K562 (cell line): ENCODE results near the gene ZCCHC17. TPM values are rescaled to one million over a fixed set of nuclear protein-coding genes. Genes with fewer than 3 reads are reported as not detected.

Experiments used
- ATAC-seq: fragments of 200-7000 bp; cut with Tn5 transposase; 3 replicates; pipeline ENCODE4 v1.9.1; 2020; ENCODE audit warnings: moderate library complexity
- BruUV-seq: library from RNA; stranded (reverse); fragments of 400-500 nt; replicated peaks from 2 replicates; lab custom pipeline; 2021; lab: Mats Ljungman, UMichigan
- CTCF ChIA-PET: fragments of 300-600 bp; formaldehyde crosslinking; extraction: SDS; loops from one replicate; lab custom pipeline; 2021; ENCODE audit warnings: low intra/inter-chr PET ratio; lab: Yijun Ruan, JAX
- POLR2A ChIA-PET: fragments of 300-600, 350-650 bp; sonication (Branson Sonifier 250); formaldehyde crosslinking; extraction: SDS; loops from one replicate; lab custom pipeline; 2021; ENCODE audit warnings: antibody characterized with exemption, inconsistent platforms; lab: Yijun Ruan, JAX
- DNase-seq, 4 experiments: peaks; one replicate each; pipeline versions ENCODE4 v3.0.0 to v3.0.0-alpha.2; 2011 to 2018; ENCODE audit warnings: low spot score in 3 of 4, mixed read lengths in 3 of 4; ENCODE audit errors: extremely low read depth in 1 of 4
- FAIRE-seq: peaks from 2 replicates; lab custom pipeline; 2011; peaks lifted over from hg19 to GRCh38; lab: Jason Lieb, UNC
- H2AFZ ChIP-seq: 2 replicates; pipeline ENCODE4 v1.6.0; 2011; ENCODE audit warnings: low read depth, low read length, control low read depth, inconsistent platforms
- H3K27ac ChIP-seq: fragments of 200-600 bp; 3 replicates; pipeline ENCODE4 v1.8.0; 2011; ENCODE audit warnings: low read depth, mild to moderate bottlenecking, control low read depth, inconsistent platforms, low read length, moderate library complexity, mixed read lengths; ENCODE audit errors: extremely low read depth
- H3K27me3 ChIP-seq, 2 experiments: fragments of 300-600 bp in 1 of 2; 2 replicates in 1 of 2; 3 replicates in 1 of 2; pipeline versions ENCODE4 v1.6.0 to v1.8.0; 2011; ENCODE audit warnings: inconsistent platforms in 2 of 2, low read length in 2 of 2, mild to moderate bottlenecking in 1 of 2, mixed read lengths in 1 of 2, moderate library complexity in 1 of 2; ENCODE audit not compliant: control insufficient read depth in 2 of 2, insufficient read depth in 2 of 2
- H3K36me3 ChIP-seq: fragments of 300-600 bp; 3 replicates; pipeline ENCODE4 v1.8.0; 2011; ENCODE audit warnings: mild to moderate bottlenecking, low read length, inconsistent platforms; ENCODE audit not compliant: control insufficient read depth, insufficient read depth
- H3K4me1 ChIP-seq, 2 experiments: fragments of 200-600 bp in 1 of 2; replicated peaks in 1 of 2; 2 replicates in 1 of 2; 3 replicates in 1 of 2; pipeline versions ENCODE4 v1.5.1 to v1.8.0; 2011; ENCODE audit warnings: inconsistent platforms in 2 of 2, low read length in 2 of 2, mild to moderate bottlenecking in 1 of 2, mixed read lengths in 1 of 2, moderate library complexity in 1 of 2; ENCODE audit not compliant: control insufficient read depth in 2 of 2, insufficient read depth in 2 of 2
- H3K4me2 ChIP-seq: 2 replicates; pipeline ENCODE4 v1.6.1; 2011; ENCODE audit warnings: low read length, control low read depth, inconsistent platforms, mixed read lengths; ENCODE audit not compliant: insufficient read depth
- H3K4me3 ChIP-seq: fragments of 200-600 bp; sonication (generic), shearing (Covaris generic); 2 replicates; pipeline ENCODE4 v1.5.1; 2016; ENCODE audit warnings: control low read depth, inconsistent platforms
- H3K79me2 ChIP-seq: fragments of 200-600 bp; 3 replicates; pipeline ENCODE4 v1.8.0; 2011; ENCODE audit warnings: low read length, inconsistent platforms; ENCODE audit not compliant: control insufficient read depth, insufficient read depth
- H3K9ac ChIP-seq, 2 experiments: 2 replicates each; pipeline versions ENCODE4 v1.6.0 to v1.6.1; 2011; ENCODE audit warnings: low read depth in 2 of 2, low read length in 2 of 2, control low read depth in 1 of 2, inconsistent platforms in 1 of 2, mild to moderate bottlenecking in 1 of 2, mixed read lengths in 1 of 2; ENCODE audit not compliant: insufficient read depth in 1 of 2
- H3K9me1 ChIP-seq: one replicate; pipeline ENCODE4 v1.6.0; 2011; ENCODE audit warnings: inconsistent platforms, mild to moderate bottlenecking, low read length, moderate library complexity; ENCODE audit not compliant: control insufficient read depth, insufficient read depth
- H3K9me3 ChIP-seq: replicated peaks from 2 replicates; pipeline ENCODE4 v1.5.1; 2011; ENCODE audit warnings: low read depth, low read length, inconsistent platforms; ENCODE audit not compliant: control insufficient read depth, insufficient read depth
- H4K20me1 ChIP-seq: replicated peaks from 2 replicates; pipeline ENCODE4 v1.6.1; 2011; ENCODE audit warnings: low read length, inconsistent platforms, mixed read lengths; ENCODE audit not compliant: control insufficient read depth, insufficient read depth
- ATF3 ChIP-seq, 2 experiments: fragments of 450-650 bp in 1 of 2; sonication (generic) in 1 of 2; formaldehyde crosslinking in 1 of 2; IDR thresholded peaks in 1 of 2; conservative IDR thresholded peaks in 1 of 2; 2 replicates each; pipeline versions ENCODE4 v1.6.1 to v1.8.1; 2016 to 2023; ENCODE audit warnings: mild to moderate bottlenecking in 2 of 2, moderate library complexity in 2 of 2, inconsistent platforms in 1 of 2, missing genetic modification reagents in 1 of 2
- FOSL1 ChIP-seq: fragments of 200-800 bp; sonication (Bioruptor generic); conservative IDR thresholded peaks from 2 replicates; pipeline ENCODE4 v1.6.1; 2016; ENCODE audit warnings: missing genetic modification characterization, missing compliant biosample characterization
- JUND ChIP-seq, 2 experiments: IDR thresholded peaks; 2 replicates in 1 of 2; 3 replicates in 1 of 2; pipeline ENCODE4 v1.6.1; 2011; ENCODE audit warnings: borderline replicate concordance in 2 of 2, low read depth in 2 of 2, low read length in 2 of 2, improper control_type of control experiment in 1 of 2, missing biosample characterization in 1 of 2, missing genetic modification characterization in 1 of 2, missing genetic modification reagents in 1 of 2
- MEIS2 ChIP-seq: fragments of 450-650 bp; IDR thresholded peaks from 2 replicates; pipeline ENCODE4 v1.6.1; 2014; ENCODE audit warnings: mild to moderate bottlenecking; ENCODE audit not compliant: partially characterized antibody
- NCOA2 ChIP-seq, 2 experiments: fragments of 450-650 bp; IDR thresholded peaks; 2 replicates each; pipeline ENCODE4 v1.6.1; 2018; ENCODE audit warnings: mild to moderate bottlenecking in 2 of 2, moderate library complexity in 1 of 2; ENCODE audit not compliant: partially characterized antibody in 2 of 2
- PBX2 ChIP-seq, 2 experiments: IDR thresholded peaks in 1 of 2; conservative IDR thresholded peaks in 1 of 2; 2 replicates each; pipeline ENCODE4 v1.6.1; 2016; ENCODE audit warnings: low read depth in 2 of 2, mild to moderate bottlenecking in 1 of 2, missing compliant biosample characterization in 1 of 2, missing genetic modification characterization in 1 of 2, moderate library complexity in 1 of 2
- PKNOX1 ChIP-seq: fragments of 450-650 bp; IDR thresholded peaks from 2 replicates; pipeline ENCODE4 v1.6.1; 2016
- TEAD4 ChIP-seq, 2 experiments: sonication (generic) in 1 of 2; formaldehyde crosslinking in 1 of 2; IDR thresholded peaks; 2 replicates each; pipeline versions ENCODE4 v1.6.1 to v1.8.0; 2012 to 2022; ENCODE audit warnings: borderline replicate concordance in 1 of 2, inconsistent platforms in 1 of 2, low read length in 1 of 2, mild to moderate bottlenecking in 1 of 2, missing genetic modification reagents in 1 of 2
- ZHX1 ChIP-seq: fragments of 150-350 bp; conservative IDR thresholded peaks from 2 replicates; pipeline ENCODE4 v1.6.1; 2014; ENCODE audit warnings: low read length
- ZNF121 ChIP-seq: sonication (generic); formaldehyde crosslinking; conservative IDR thresholded peaks from 2 replicates; pipeline ENCODE4 v1.8.0; 2022; ENCODE audit warnings: missing genetic modification reagents
- WGBS: fragments of 100-300 bp; shearing (Covaris generic); methylation state at CpG from one replicate; pipeline ENCODE4 v1.1.6; 2016; ENCODE audit warnings: low coverage, mixed read lengths; ENCODE audit not compliant: insufficient coverage; ENCODE audit errors: missing lambda C conversion rate; 5-methylcytosine and 5-hydroxymethylcytosine counted together
- in situ Hi-C: fragments of 300-500 bp; cut with MboI; formaldehyde crosslinking; loops from 4 replicates; pipeline ENCODE4 v1.15.0; 2018; ENCODE audit warnings: inconsistent platforms, mixed read lengths
- intact Hi-C: fragments of 100-400 bp; cut with micrococcal nuclease; formaldehyde crosslinking; loops from 2 replicates; pipeline ENCODE4 v1.14.2; 2022
- polyA plus RNA-seq, 8 experiments: library from polyadenylated mRNA; depleted of rRNA in 4 of 8; stranded (reverse) in 5 of 8; unstranded in 3 of 8; fragments of >200 nt; fragmentation: Nextera tagmentation in 2 of 8; fragmentation: Illumina TruSeq in 1 of 8; extraction: Ambion mirVana in 2 of 8; extraction: Trizol in 1 of 8; gene quantifications; 2 replicates each; pipeline versions ENCODE4 v1.2.1 to v1.2.3, GENCODE V29; 2011 to 2014; ENCODE audit warnings: inconsistent platforms in 1 of 8, missing spikeins in 1 of 8
- total RNA-seq, 7 experiments: library from RNA; depleted of rRNA in 6 of 7; stranded (reverse); fragments of >200 nt in 6 of 7; fragmentation: Illumina TruSeq in 2 of 7; extraction: Trizol in 2 of 7; gene quantifications; 2 replicates each; pipeline versions ENCODE4 v1.2.1 to v1.2.3, GENCODE V29; 2011 to 2021; ENCODE audit warnings: low replicate concordance in 1 of 7

The ZCCHC17 gene
- total and polyA plus RNA-seq, 9 of the 15 experiments (the other 6 are each of a cell fraction or from before 2014, with no cell fraction given) = 46.9 to 150 (median 74.7) TPM

- peaks cover 5 to 17% of the 10 kb centered on the region in 2 experiments for H3K4me1 ChIP-seq
- no peak overlapping the region for H3K4me3 ChIP-seq
- no peak for FAIRE-seq
- H3K9ac ChIP-seq = no peak overlapping the region
- in situ Hi-C loops (no loop called here), intact Hi-C loops (no loop called here)
- no peaks in the 10 kb centered on the region; the same call in 1 of the 2 replicates for H4K20me1 ChIP-seq
- no peak overlapping the region for H3K4me2 ChIP-seq
- ChIA-PET POLR2A (no interaction called here), CTCF (no interaction called here)
- H3K27me3 ChIP-seq = no peaks in the 10 kb centered on the region
- H3K36me3 ChIP-seq = peaks cover 19% of the 10 kb centered on the region
- H3K79me2 ChIP-seq = peaks cover 83% of the 10 kb centered on the region
- peak in 1 of 4 experiments; percentile 25 for DNase-seq
- no peak overlapping the region for H2AFZ ChIP-seq
- no peaks in the 10 kb centered on the region for H3K9me3 ChIP-seq
- no peak overlapping the region for H3K27ac ChIP-seq
- ATAC-seq = no peak
- no TSS peak for BruUV-seq
- no peak for TF ChIP-seq PBX2 (CRISPR knock-in tag; IDR thresholded peaks at IDR 0.05; ENCODE audit: low read depth)
- TF ChIP-seq PBX2 (tag; conservative IDR thresholded peaks at IDR 0.05; ENCODE audit: low read depth) = 0 out of 2 replicates have a peak, but pooled peaks have one; percentile 21
- peak; percentile 59 for TF ChIP-seq PKNOX1
- no peak for TF ChIP-seq ZHX1
- peak; percentile 61 for TF ChIP-seq ATF3 (IDR thresholded peaks at IDR 0.05)
- no peak for TF ChIP-seq ATF3 (CRISPR knock-in tag; conservative IDR thresholded peaks at IDR 0.05)
- no peak for TF ChIP-seq NCOA2 (IDR thresholded peaks at IDR 0.05; ENCODE audit: partially characterized antibody in 2 of 2)
- peak; percentile 33 for TF ChIP-seq MEIS2
- no peak for TF ChIP-seq ZNF121 (CRISPR knock-in tag)
- TF ChIP-seq TEAD4 (IDR thresholded peaks at IDR 0.05; ENCODE audit: low read length) = no peak
- TF ChIP-seq TEAD4 (CRISPR knock-in tag; IDR thresholded peaks at IDR 0.05; ENCODE audit: borderline replicate concordance) = no peak
- TF ChIP-seq JUND (IDR thresholded peaks at IDR 0.05; ENCODE audit: borderline replicate concordance, low read depth, low read length) = peak; percentile 13; the same call in 1 of the 2 replicates
- TF ChIP-seq JUND (tag; IDR thresholded peaks at IDR 0.05; ENCODE audit: borderline replicate concordance, low read depth, low read length) = peak; percentile 51; the same call in 1 of the 3 replicates
- TF ChIP-seq FOSL1 (tag) = peak; percentile 75
- WGBS = 72% methylated on average over 1 of the region's 1 CpG
- H3K9me1 ChIP-seq = no peaks in the 10 kb centered on the region
These were observed 2.5 kb downstream of the ZCCHC17 start for GRCh38 chr1:31299365-31299764.
